ENCODE results near the gene DMPK.
"Not testable (repeated sequence)": the region's sequence is repeated elsewhere in the genome, so short reads cannot be mapped to it uniquely, and the experiment has no call there.

Gene DMPK

GRCh38 chr19:45814166-45814780, 32.0 kb upstream of the DMPK start:
- Histone ChIP-seq H3K4me3 (ENCODE audit: low read depth, low read length) (peak overlapping the region; percentile 61; the same call in 1 of the 2 replicates), H3K9me3 (ENCODE audit: control insufficient read depth, insufficient read depth, low read length) (no peaks in the 10 kb centered on the region), H3K36me3 (ENCODE audit: control insufficient read depth, insufficient read depth, low read length) (no peaks in the 10 kb centered on the region; the same call in 1 of the 2 replicates), H3K4me1 (ENCODE audit: control insufficient read depth, insufficient read depth, low read length) (peaks cover 16% of the 10 kb centered on the region), H3K9ac (ENCODE audit: low read depth, low read length) (peak overlapping the region; percentile 53; the same call in 1 of the 2 replicates), H3K27me3 (ENCODE audit: control insufficient read depth, insufficient read depth, low read length) (no peaks in the 10 kb centered on the region), H3K27ac (ENCODE audit: low read depth, low read length) (no peak overlapping the region)

- Histone ChIP-seq H3K36me3 (ENCODE audit: control insufficient read depth, insufficient read depth, low read length) (no peaks in the 10 kb centered on the region), H3K9me3 (ENCODE audit: control insufficient read depth, insufficient read depth, low read length) (no peaks in the 10 kb centered on the region), H3K9ac (ENCODE audit: low read depth, low read length) (no peak overlapping the region), H3K4me3 (ENCODE audit: low read depth, low read length) (no peak overlapping the region), H3K4me1 (ENCODE audit: control insufficient read depth, insufficient read depth, low read length) (peaks cover 4% of the 10 kb centered on the region), H3K27ac (ENCODE audit: low read depth, low read length) (no peak overlapping the region), H3K27me3 (ENCODE audit: control insufficient read depth, insufficient read depth, low read length) (no peaks in the 10 kb centered on the region)
These were observed 30.0 kb upstream of the DMPK start for GRCh38 chr19:45812297-45812696.

- no peak overlapping the region for H3K9ac ChIP-seq (ENCODE audit: low read depth, low read length)
- H3K36me3 ChIP-seq (ENCODE audit: control insufficient read depth, insufficient read depth, low read length), result no peaks in the 10 kb centered on the region
- H3K4me1 ChIP-seq (ENCODE audit: control insufficient read depth, insufficient read depth, low read length), result no peaks in the 10 kb centered on the region; the same call in 1 of the 2 replicates
- H3K4me3 ChIP-seq (ENCODE audit: low read depth, low read length), result no peak overlapping the region
- H3K27ac ChIP-seq (ENCODE audit: low read depth, low read length), result peak overlapping the region; percentile 47
- no peaks in the 10 kb centered on the region for H3K9me3 ChIP-seq (ENCODE audit: control insufficient read depth, insufficient read depth, low read length)
- H3K27me3 ChIP-seq (ENCODE audit: control insufficient read depth, insufficient read depth, low read length), result no peaks in the 10 kb centered on the region
These were observed 27.4 kb upstream of the DMPK start for GRCh38 chr19:45809643-45810159.

- Histone ChIP-seq H3K4me1 (ENCODE audit: control insufficient read depth, insufficient read depth, low read length) (no peaks in the 10 kb centered on the region), H3K9me3 (ENCODE audit: control insufficient read depth, insufficient read depth, low read length) (no peaks in the 10 kb centered on the region), H3K4me3 (ENCODE audit: low read depth, low read length) (no peak overlapping the region), H3K9ac (ENCODE audit: low read depth, low read length) (no peak overlapping the region), H3K27me3 (ENCODE audit: control insufficient read depth, insufficient read depth, low read length) (no peaks in the 10 kb centered on the region), H3K27ac (ENCODE audit: low read depth, low read length) (no peak overlapping the region), H3K36me3 (ENCODE audit: control insufficient read depth, insufficient read depth, low read length) (no peaks in the 10 kb centered on the region)
These were observed 23.4 kb upstream of the DMPK start for GRCh38 chr19:45805719-45806118.

- no peak overlapping the region for H3K4me3 ChIP-seq (ENCODE audit: low read depth, low read length)
- no peaks in the 10 kb centered on the region; the same call in 1 of the 2 replicates for H3K27me3 ChIP-seq (ENCODE audit: control insufficient read depth, insufficient read depth, low read length)
- H3K36me3 ChIP-seq (ENCODE audit: control insufficient read depth, insufficient read depth, low read length), result no peaks in the 10 kb centered on the region
- no peak overlapping the region for H3K27ac ChIP-seq (ENCODE audit: low read depth, low read length)
- no peaks in the 10 kb centered on the region for H3K9me3 ChIP-seq (ENCODE audit: control insufficient read depth, insufficient read depth, low read length)
- no peaks in the 10 kb centered on the region for H3K4me1 ChIP-seq (ENCODE audit: control insufficient read depth, insufficient read depth, low read length)
- H3K9ac ChIP-seq (ENCODE audit: low read depth, low read length), result no peak overlapping the region
These were observed 22.6 kb upstream of the DMPK start for GRCh38 chr19:45804959-45805230.

- Histone ChIP-seq H3K36me3 (ENCODE audit: control insufficient read depth, insufficient read depth, low read length) (no peaks in the 10 kb centered on the region), H3K9me3 (ENCODE audit: control insufficient read depth, insufficient read depth, low read length) (no peaks in the 10 kb centered on the region), H3K27me3 (ENCODE audit: control insufficient read depth, insufficient read depth, low read length) (no peaks in the 10 kb centered on the region; the same call in 1 of the 2 replicates), H3K9ac (ENCODE audit: low read depth, low read length) (no peak overlapping the region), H3K4me1 (ENCODE audit: control insufficient read depth, insufficient read depth, low read length) (no peaks in the 10 kb centered on the region), H3K27ac (ENCODE audit: low read depth, low read length) (no peak overlapping the region), H3K4me3 (ENCODE audit: low read depth, low read length) (no peak overlapping the region)
These were observed 22.1 kb upstream of the DMPK start for GRCh38 chr19:45804140-45804958.

GRCh38 chr19:45801603-45802175, 19.4 kb upstream of the DMPK start:
- Histone ChIP-seq H3K36me3 (ENCODE audit: control insufficient read depth, insufficient read depth, low read length) (no peaks in the 10 kb centered on the region), H3K9ac (ENCODE audit: low read depth, low read length) (no peak overlapping the region), H3K9me3 (ENCODE audit: control insufficient read depth, insufficient read depth, low read length) (no peaks in the 10 kb centered on the region), H3K4me3 (ENCODE audit: low read depth, low read length) (no peak overlapping the region), H3K27me3 (ENCODE audit: control insufficient read depth, insufficient read depth, low read length) (no peaks in the 10 kb centered on the region; the same call in 1 of the 2 replicates), H3K4me1 (ENCODE audit: control insufficient read depth, insufficient read depth, low read length) (peaks cover 2% of the 10 kb centered on the region; the same call in 1 of the 2 replicates), H3K27ac (ENCODE audit: low read depth, low read length) (no peak overlapping the region)

- Histone ChIP-seq H3K9ac (ENCODE audit: low read depth, low read length) (no peak overlapping the region), H3K4me3 (ENCODE audit: low read depth, low read length) (no peak overlapping the region), H3K27me3 (ENCODE audit: control insufficient read depth, insufficient read depth, low read length) (no peaks in the 10 kb centered on the region; the same call in 1 of the 2 replicates), H3K4me1 (ENCODE audit: control insufficient read depth, insufficient read depth, low read length) (peaks cover 2% of the 10 kb centered on the region; the same call in 1 of the 2 replicates), H3K27ac (ENCODE audit: low read depth, low read length) (no peak overlapping the region), H3K36me3 (ENCODE audit: control insufficient read depth, insufficient read depth, low read length) (no peaks in the 10 kb centered on the region), H3K9me3 (ENCODE audit: control insufficient read depth, insufficient read depth, low read length) (no peaks in the 10 kb centered on the region)
These were observed 17.8 kb upstream of the DMPK start for GRCh38 chr19:45800070-45800553.

- H3K4me1 ChIP-seq (ENCODE audit: control insufficient read depth, insufficient read depth, low read length); H3K9me3 ChIP-seq (ENCODE audit: control insufficient read depth, insufficient read depth, low read length); H3K27ac ChIP-seq (ENCODE audit: low read depth, low read length); H3K4me3 ChIP-seq (ENCODE audit: low read depth, low read length); H3K36me3 ChIP-seq (ENCODE audit: control insufficient read depth, insufficient read depth, low read length); H3K27me3 ChIP-seq (ENCODE audit: control insufficient read depth, insufficient read depth, low read length); H3K9ac ChIP-seq (ENCODE audit: low read depth, low read length): not testable (repeated sequence)
These were observed 17.3 kb upstream of the DMPK start for GRCh38 chr19:45799541-45799940.

GRCh38 chr19:45798995-45799517, 16.8 kb upstream of the DMPK start:
- H3K36me3 ChIP-seq (ENCODE audit: control insufficient read depth, insufficient read depth, low read length), result no peaks in the 10 kb centered on the region
- no peaks in the 10 kb centered on the region for H3K9me3 ChIP-seq (ENCODE audit: control insufficient read depth, insufficient read depth, low read length)
- H3K4me1 ChIP-seq (ENCODE audit: control insufficient read depth, insufficient read depth, low read length), result peaks cover 2% of the 10 kb centered on the region; the same call in 1 of the 2 replicates
- no peak overlapping the region for H3K9ac ChIP-seq (ENCODE audit: low read depth, low read length)
- H3K27me3 ChIP-seq (ENCODE audit: control insufficient read depth, insufficient read depth, low read length), result no peaks in the 10 kb centered on the region; the same call in 1 of the 2 replicates
- H3K4me3 ChIP-seq (ENCODE audit: low read depth, low read length), result no peak overlapping the region
- no peak overlapping the region for H3K27ac ChIP-seq (ENCODE audit: low read depth, low read length)
